Stimulated activated CD8-positive, alpha-beta memory T cell treated with anti-CD3 and anti-CD28 coated beads, Interleukin-4, amount 100 ng/mL, for 48 hours (primary cell): ENCODE results near the gene SNAP29.
"Not testable (repeated sequence)": the region's sequence is repeated elsewhere in the genome, so short reads cannot be mapped to it uniquely, and the experiment has no call there.

Source experiments
- DNase-seq: peaks from one replicate; pipeline ENCODE4 v3.0.0-alpha.2; 2020

SNAP29 gene

DNA sequence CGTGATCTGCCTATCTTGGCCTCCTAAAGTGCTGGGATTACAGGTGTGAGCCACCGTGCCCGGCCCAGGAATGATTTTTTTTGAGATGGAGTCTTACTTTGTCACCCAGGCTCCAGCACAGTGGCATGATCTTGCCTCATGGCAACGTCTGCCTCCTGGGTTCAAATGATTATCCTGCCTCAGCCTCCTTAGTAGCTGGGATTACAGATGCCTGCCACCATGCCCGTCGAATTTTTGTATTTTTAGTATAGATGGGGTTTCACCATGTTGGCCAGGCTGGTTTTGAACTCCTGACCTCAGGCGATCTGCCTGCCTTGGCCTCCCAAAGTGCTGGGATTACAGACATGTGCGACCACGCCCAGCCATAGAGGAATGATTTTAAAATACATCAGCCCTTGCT, 76.2 kb downstream of the SNAP29 start:
- DNase-seq: not testable (repeated sequence)

DNA sequence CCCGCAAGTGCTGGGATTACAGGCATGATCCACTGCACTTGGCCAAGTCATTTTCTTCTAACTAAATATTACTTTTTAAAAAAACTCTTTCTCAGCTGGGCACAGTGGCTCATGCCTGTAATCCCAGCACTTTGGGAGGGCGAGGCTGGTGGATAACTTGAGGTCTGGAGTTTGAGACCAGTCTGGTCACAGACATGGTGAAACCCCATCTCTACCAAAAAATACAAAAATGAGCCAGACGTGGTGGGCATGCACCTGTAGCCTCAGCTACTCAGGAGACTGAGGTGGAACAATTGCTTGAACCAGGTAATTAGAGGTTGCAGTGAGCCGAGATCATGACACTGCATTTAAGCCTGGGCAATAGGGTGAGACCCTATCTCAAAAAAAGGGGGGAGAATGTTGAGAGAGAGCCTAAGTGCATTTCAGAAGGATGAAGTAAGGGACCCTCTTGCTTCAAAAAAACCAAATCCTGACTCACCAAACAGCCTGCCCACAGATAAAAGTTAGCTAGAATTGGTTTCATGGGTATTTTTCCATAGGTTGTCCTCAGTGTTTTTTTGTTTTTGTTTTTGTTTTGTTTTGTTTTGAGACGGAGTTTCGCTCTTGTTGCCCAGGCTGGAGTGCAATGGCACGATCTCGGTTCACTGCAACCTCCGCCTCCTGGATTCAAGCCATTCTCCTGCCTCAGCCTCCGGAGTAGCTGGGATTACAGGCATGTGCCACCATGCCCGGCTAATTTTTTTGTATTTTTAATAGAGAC, 77.2 kb downstream of the SNAP29 start:
- not testable (repeated sequence) for DNase-seq

DNA sequence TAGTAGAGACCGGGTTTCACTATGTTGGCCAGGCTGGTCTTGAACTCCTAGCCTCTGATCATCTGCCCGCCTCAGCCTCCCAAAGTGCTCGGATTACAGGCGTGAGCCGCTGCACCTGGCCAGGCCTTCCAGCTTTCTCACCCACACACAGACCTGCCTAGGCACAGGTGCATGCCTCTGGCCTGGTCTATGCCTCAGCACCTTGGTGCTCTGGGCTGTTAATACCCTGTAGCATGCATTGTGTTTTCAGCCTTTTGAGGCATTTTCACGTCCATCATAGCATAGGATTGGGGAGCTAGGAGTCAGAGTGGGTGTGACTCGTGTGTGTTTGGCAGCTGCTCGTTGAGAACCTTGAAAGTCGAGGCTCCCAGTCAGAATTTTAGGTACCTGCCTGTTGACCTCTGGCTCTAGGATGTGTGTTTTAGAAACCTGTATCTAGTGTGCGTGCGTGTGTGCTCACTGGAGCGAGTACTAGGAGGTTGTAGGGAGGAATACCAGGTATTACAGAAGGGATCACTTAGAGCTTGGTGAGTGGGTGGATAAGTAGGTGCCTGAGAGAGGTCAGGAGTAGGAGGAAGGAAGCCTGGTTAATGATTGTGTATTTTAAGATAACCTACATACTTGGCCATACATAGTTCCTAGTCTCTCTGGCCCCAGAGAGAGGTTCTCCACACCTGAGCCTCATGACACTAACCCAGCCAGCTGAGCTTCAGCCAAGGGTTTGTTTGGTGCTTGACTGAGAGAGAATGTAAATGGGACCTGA, 78.4 kb downstream of the SNAP29 start:
- no peak for DNase-seq

DNA sequence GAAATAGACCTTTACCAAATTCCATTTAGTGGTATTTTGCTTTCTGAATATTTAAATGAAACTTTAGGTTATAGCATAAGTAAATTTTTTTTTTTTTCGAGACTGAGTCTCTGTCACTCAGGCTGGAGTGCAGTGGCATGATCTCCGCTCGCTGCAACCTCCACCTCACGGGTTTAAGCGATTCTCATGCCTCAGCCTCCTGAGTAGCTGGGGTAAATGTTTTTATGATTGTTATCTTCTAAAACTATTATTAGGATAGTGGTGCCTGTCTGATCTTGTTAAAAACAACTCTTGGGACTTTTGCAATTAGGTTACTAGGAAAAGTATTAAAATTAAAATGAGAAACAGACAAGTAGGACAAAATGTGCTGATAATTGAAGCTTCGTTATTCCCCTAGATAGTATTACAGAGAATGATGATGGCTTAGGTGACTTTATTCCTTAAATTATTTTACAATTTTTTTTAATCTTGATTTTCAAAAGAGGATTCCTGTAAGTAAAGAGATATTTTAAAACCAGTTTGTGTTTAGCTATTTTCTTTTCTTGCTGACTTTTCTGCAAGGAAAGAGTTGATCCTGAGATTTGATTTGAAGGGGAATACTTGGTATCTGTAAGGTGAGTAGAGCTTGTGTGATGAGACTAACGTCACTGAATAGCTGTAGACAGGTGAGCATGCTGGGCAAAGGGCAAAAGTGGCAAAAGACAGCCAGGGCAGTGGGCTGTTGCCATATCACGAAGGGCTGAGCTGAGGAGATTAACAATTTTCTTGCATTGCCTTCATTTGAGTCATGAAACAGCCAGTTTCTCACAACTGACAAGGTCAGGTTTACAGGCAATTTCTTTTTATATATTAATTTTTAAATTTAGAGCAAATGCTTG, 79.2 kb downstream of the SNAP29 start:
- no peak for DNase-seq

DNA sequence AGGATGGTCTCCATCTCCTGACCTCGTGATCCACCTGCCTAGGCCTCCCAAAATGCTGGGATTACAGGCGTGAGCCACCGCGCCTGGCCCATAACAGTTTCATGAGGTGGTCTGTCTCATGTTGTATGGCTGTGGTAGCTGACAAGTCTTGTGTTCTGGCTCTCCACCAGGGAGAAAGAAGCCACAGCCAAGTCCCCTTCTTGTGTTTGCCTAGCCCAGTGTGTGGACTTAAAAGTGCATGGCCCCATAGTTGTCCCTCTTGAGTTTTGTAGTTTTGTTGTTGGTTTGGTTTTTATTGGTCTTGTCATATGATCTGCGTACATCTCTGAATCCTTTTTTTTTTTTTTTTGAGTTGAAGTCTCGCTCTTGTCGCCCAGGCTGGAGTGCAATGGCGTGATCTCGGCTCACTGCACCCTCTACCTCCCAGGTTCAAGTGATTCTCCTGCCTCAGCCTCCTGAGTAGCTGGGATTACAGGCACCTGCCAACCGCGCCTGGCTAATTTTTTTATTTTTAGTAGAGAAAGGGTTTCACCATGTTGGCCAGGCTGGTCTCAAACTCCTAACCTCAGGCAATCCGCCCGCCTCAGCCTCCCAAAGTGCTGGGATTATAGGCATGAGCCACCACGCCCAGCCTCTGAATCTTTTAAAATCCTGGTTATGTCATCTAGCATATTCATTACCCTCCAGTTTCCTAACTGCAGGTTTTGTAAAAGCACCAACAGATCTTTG, 80.8 kb downstream of the SNAP29 start:
- not testable (repeated sequence) for DNase-seq

DNA sequence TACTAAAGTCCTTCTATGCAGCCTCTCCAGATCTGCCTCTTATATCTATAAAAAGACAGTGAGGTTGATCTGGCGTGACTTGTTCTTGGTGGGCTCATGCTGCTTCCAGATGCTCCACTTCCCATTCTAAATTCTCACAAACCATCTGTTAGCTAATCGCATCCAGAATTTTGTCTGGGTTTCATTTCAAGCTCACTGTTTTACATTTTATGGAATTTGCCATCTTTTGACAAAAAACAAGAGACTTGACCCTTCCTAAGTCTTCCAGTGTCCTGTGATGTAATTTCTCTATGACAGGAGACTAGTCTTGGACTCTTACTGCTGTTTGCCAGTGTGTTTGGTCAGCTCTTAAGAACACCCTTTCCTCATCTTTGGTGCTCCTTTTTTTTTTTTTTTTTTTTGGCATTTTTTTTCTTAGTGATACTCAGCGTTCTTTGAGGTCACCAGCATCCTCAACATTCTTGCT, 81.4 kb downstream of the SNAP29 start:
- DNase-seq: no peak
